ENCODE data around the gene FCN3. TPM values are rescaled to one million over a fixed set of nuclear protein-coding genes. Genes with fewer than 3 reads are reported as not detected.
A peak's percentile ranks its signal among the peaks of the same experiment; 100 is the strongest.

FCN3 gene
- total and polyA plus RNA-seq, 9 of the 15 experiments (the other 6 are each of a cell fraction or from before 2014, with no cell fraction given): 0.49 TPM; not detected in 8

DNA sequence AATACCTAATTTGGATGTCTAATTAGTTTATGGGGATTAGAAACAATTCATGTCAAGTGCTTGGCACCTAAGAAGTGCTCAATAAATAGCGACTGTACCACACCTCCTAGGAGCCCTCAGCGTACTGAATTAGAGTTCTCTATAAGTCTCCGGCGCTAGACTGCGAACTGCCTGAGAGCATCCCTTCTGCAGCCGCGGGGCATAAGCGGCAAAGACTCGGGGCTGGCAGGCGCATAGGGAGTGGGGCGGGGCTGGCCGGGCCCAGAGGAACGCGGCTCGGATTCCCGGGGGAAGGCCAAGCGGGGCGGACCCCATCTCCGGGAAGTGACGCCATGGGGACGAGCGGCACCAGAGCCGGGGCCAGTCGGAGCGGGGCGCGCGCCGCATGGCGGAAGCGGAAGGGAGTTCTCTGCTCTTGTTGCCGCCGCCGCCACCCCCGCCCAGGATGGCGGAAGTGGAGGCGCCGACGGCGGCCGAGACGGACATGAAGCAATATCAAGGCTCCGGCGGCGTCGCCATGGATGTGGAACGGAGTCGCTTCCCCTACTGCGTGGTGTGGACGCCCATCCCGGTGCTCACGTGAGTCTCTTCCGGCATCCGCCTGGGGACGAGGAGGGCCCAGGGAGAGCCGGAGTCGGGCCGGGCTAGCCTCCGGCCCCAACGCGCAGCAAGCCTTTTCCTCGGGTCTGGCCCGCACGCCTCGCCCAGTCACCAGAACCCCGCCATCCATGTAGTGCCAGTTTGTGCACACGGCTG is 52.6 kb downstream of the FCN3 start, which contains the start of gene TMEM222 (continued):
- TF ChIP-seq, protein P1, sequence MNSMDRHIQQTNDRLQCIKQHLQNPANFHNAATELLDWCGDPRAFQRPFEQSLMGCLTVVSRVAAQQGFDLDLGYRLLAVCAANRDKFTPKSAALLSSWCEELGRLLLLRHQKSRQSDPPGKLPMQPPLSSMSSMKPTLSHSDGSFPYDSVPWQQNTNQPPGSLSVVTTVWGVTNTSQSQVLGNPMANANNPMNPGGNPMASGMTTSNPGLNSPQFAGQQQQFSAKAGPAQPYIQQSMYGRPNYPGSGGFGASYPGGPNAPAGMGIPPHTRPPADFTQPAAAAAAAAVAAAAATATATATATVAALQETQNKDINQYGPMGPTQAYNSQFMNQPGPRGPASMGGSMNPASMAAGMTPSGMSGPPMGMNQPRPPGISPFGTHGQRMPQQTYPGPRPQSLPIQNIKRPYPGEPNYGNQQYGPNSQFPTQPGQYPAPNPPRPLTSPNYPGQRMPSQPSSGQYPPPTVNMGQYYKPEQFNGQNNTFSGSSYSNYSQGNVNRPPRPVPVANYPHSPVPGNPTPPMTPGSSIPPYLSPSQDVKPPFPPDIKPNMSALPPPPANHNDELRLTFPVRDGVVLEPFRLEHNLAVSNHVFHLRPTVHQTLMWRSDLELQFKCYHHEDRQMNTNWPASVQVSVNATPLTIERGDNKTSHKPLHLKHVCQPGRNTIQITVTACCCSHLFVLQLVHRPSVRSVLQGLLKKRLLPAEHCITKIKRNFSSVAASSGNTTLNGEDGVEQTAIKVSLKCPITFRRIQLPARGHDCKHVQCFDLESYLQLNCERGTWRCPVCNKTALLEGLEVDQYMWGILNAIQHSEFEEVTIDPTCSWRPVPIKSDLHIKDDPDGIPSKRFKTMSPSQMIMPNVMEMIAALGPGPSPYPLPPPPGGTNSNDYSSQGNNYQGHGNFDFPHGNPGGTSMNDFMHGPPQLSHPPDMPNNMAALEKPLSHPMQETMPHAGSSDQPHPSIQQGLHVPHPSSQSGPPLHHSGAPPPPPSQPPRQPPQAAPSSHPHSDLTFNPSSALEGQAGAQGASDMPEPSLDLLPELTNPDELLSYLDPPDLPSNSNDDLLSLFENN (IDR thresholded peaks at IDR 0.05; ENCODE audit: low read depth in 2 of 2, low read length in 2 of 2): peak; percentile 38 to 57; a peak in 2 of 4 replicates
- TF ChIP-seq, protein P2, sequence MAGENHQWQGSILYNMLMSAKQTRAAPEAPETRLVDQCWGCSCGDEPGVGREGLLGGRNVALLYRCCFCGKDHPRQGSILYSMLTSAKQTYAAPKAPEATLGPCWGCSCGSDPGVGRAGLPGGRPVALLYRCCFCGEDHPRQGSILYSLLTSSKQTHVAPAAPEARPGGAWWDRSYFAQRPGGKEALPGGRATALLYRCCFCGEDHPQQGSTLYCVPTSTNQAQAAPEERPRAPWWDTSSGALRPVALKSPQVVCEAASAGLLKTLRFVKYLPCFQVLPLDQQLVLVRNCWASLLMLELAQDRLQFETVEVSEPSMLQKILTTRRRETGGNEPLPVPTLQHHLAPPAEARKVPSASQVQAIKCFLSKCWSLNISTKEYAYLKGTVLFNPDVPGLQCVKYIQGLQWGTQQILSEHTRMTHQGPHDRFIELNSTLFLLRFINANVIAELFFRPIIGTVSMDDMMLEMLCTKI (IDR thresholded peaks at IDR 0.05; ENCODE audit: partially characterized antibody): no peak
- TF ChIP-seq ZBTB7A (IDR thresholded peaks at IDR 0.05; ENCODE audit: borderline replicate concordance, control insufficient read depth, low read depth, low read length) (peak; percentile 79; the same call in 1 of the 2 replicates), KAT2B (IDR thresholded peaks at IDR 0.05; ENCODE audit: low read depth, low read length) (no peak), CHD2 (IDR thresholded peaks at IDR 0.05; ENCODE audit: low read depth, low read length) (0 out of 2 replicates have a peak, but pooled peaks have one; percentile 24), ZC3H8 (IDR thresholded peaks at IDR 0.05) (no peak), FIP1L1 (IDR thresholded peaks at IDR 0.05; ENCODE audit: low read depth, low read length, poor library complexity, severe bottlenecking) (peak; percentile 99), CBFA2T3 (IDR thresholded peaks at IDR 0.05) (no peak), CTBP1 (IDR thresholded peaks at IDR 0.05; ENCODE audit: borderline replicate concordance) (peak; percentile 99), ZNF589 (CRISPR knock-in tag; IDR thresholded peaks at IDR 0.05; ENCODE audit: low read depth) (no peak; the same call in 1 of the 2 replicates), TAF9B (IDR thresholded peaks at IDR 0.05; ENCODE audit: partially characterized antibody) (peak; percentile 87), ZSCAN32 (CRISPR knock-in tag; IDR thresholded peaks at IDR 0.05) (no peak), CBX5 (IDR thresholded peaks at IDR 0.05; ENCODE audit: borderline replicate concordance, low read depth) (peak; percentile 39; the same call in 1 of the 2 replicates), FOXM1 (IDR thresholded peaks at IDR 0.05; ENCODE audit: low read depth) (no peak), FOXM1 (CRISPR knock-in tag; IDR thresholded peaks at IDR 0.05; ENCODE audit: low read depth) (peak; percentile 91; the same call in 1 of the 2 replicates)
- TF ChIP-seq, protein P3, sequence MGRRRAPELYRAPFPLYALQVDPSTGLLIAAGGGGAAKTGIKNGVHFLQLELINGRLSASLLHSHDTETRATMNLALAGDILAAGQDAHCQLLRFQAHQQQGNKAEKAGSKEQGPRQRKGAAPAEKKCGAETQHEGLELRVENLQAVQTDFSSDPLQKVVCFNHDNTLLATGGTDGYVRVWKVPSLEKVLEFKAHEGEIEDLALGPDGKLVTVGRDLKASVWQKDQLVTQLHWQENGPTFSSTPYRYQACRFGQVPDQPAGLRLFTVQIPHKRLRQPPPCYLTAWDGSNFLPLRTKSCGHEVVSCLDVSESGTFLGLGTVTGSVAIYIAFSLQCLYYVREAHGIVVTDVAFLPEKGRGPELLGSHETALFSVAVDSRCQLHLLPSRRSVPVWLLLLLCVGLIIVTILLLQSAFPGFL (CRISPR knock-in tag; IDR thresholded peaks at IDR 0.05): peak; percentile 78; the same call in 1 of the 2 replicates
- TF ChIP-seq, protein P4, sequence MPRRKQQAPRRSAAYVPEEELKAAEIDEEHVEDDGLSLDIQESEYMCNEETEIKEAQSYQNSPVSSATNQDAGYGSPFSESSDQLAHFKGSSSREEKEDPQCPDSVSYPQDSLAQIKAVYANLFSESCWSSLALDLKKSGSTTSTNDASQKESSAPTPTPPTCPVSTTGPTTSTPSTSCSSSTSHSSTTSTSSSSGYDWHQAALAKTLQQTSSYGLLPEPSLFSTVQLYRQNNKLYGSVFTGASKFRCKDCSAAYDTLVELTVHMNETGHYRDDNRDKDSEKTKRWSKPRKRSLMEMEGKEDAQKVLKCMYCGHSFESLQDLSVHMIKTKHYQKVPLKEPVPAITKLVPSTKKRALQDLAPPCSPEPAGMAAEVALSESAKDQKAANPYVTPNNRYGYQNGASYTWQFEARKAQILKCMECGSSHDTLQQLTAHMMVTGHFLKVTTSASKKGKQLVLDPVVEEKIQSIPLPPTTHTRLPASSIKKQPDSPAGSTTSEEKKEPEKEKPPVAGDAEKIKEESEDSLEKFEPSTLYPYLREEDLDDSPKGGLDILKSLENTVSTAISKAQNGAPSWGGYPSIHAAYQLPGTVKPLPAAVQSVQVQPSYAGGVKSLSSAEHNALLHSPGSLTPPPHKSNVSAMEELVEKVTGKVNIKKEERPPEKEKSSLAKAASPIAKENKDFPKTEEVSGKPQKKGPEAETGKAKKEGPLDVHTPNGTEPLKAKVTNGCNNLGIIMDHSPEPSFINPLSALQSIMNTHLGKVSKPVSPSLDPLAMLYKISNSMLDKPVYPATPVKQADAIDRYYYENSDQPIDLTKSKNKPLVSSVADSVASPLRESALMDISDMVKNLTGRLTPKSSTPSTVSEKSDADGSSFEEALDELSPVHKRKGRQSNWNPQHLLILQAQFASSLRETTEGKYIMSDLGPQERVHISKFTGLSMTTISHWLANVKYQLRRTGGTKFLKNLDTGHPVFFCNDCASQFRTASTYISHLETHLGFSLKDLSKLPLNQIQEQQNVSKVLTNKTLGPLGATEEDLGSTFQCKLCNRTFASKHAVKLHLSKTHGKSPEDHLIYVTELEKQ (CRISPR knock-in tag; IDR thresholded peaks at IDR 0.05): no peak
